Measurements from ENCODE around the gene FKBP3.

The FKBP3 gene

GRCh38 chr14:45065956-45066355, 68.3 kb downstream of the FKBP3 start:
- H3K9me3 ChIP-seq (ENCODE audit: insufficient read depth, low read length) = no peaks in the 10 kb centered on the region
- no peak overlapping the region for H3K27ac ChIP-seq (ENCODE audit: low read length)
- H3K36me3 ChIP-seq (replicated peaks; ENCODE audit: low read depth, low read length) = no peaks in the 10 kb centered on the region
- H4K20me1 ChIP-seq (ENCODE audit: insufficient read depth, low read length) = no peaks in the 10 kb centered on the region
- H3K4me3 ChIP-seq (ENCODE audit: low read length) = no peak overlapping the region
- no peak for TF ChIP-seq EZH2phosphoT487 (IDR thresholded peaks at IDR 0.05; ENCODE audit: low read depth)
- TF ChIP-seq CTCF (IDR thresholded peaks at IDR 0.05; ENCODE audit: low read depth, low read length) = no peak
- H2AFZ ChIP-seq (ENCODE audit: low read depth, low read length) = no peak overlapping the region
- H3K27me3 ChIP-seq (ENCODE audit: low read depth, low read length) = no peaks in the 10 kb centered on the region
- H3K79me2 ChIP-seq (ENCODE audit: low read length) = no peaks in the 10 kb centered on the region
- no peak overlapping the region for H3K9ac ChIP-seq (ENCODE audit: low read length)
- no peak overlapping the region for H3K4me2 ChIP-seq (ENCODE audit: low read length)
- H3K4me1 ChIP-seq (ENCODE audit: low read length) = no peaks in the 10 kb centered on the region

Data from OCI-LY3 (cell line).